GM18502 (cell line): ENCODE results near the gene CAPN9.
"Not testable (repeated sequence)": the region's sequence is repeated elsewhere in the genome, so short reads cannot be mapped to it uniquely, and the experiment has no call there.

Experiments
- ATAC-seq: cut with Tn5 transposase; IDR thresholded peaks from one replicate; pipeline ENCODE4 v1.9.1; 2021; ENCODE audit warnings: mild to moderate bottlenecking; ENCODE audit not compliant: unreplicated experiment, poor library complexity

Gene CAPN9

GRCh38 chr1:230709619-230710542, 37.3 kb upstream of the CAPN9 start:
- no peak for ATAC-seq

- ATAC-seq: no peak
These were observed 36.7 kb upstream of the CAPN9 start for GRCh38 chr1:230710543-230710904.

- ATAC-seq: no peak
These were observed 35.9 kb upstream of the CAPN9 start for GRCh38 chr1:230711245-230711644.

- no peak for ATAC-seq
These were observed 34.7 kb upstream of the CAPN9 start for GRCh38 chr1:230712470-230712942.

- no peak for ATAC-seq
These were observed 34.0 kb upstream of the CAPN9 start for GRCh38 chr1:230713138-230713537.

GRCh38 chr1:230713547-230713914, 33.7 kb upstream of the CAPN9 start:
- no peak for ATAC-seq

- ATAC-seq: no peak
These were observed 33.0 kb upstream of the CAPN9 start, which contains the start of gene AGT for GRCh38 chr1:230713915-230714764. AGT (minus strand) TSS chr1:230714122; CDS start chr1:230710823, 3,299 bp downstream.

GRCh38 chr1:230715510-230715909, 31.7 kb upstream of the CAPN9 start:
- no peak for ATAC-seq

- not testable (repeated sequence) for ATAC-seq
These were observed 30.7 kb upstream of the CAPN9 start for GRCh38 chr1:230716453-230716852.

GRCh38 chr1:230717251-230717650, 29.9 kb upstream of the CAPN9 start:
- no peak for ATAC-seq

- ATAC-seq: not testable (repeated sequence)
These were observed 25.2 kb upstream of the CAPN9 start for GRCh38 chr1:230721849-230722522.

- no peak for ATAC-seq
These were observed 21.8 kb upstream of the CAPN9 start for GRCh38 chr1:230725256-230726012.

- no peak for ATAC-seq
These were observed 18.3 kb upstream of the CAPN9 start for GRCh38 chr1:230728710-230729392.

- no peak for ATAC-seq
These were observed 16.2 kb upstream of the CAPN9 start for GRCh38 chr1:230730977-230731376.

- no peak for ATAC-seq
These were observed 11.7 kb upstream of the CAPN9 start for GRCh38 chr1:230735447-230735846.

- no peak for ATAC-seq
These were observed 9.4 kb upstream of the CAPN9 start for GRCh38 chr1:230737622-230738262.

GRCh38 chr1:230739564-230740290, 7.5 kb upstream of the CAPN9 start:
- no peak for ATAC-seq

GRCh38 chr1:230743899-230744298, 3.3 kb upstream of the CAPN9 start:
- ATAC-seq: no peak
